HepG2 (cell line): ENCODE results near the gene SDC4. TPM values are rescaled to one million over a fixed set of nuclear protein-coding genes. Genes with fewer than 3 reads are reported as not detected.

Source experiments
- ATF7-NPFF ChIP-seq: sonication (generic); formaldehyde crosslinking; IDR thresholded peaks from 2 replicates; pipeline ENCODE4 v1.8.1; 2023; ENCODE audit warnings: mild to moderate bottlenecking, low read depth, missing genetic modification reagents, moderate library complexity
- ATM ChIP-seq: fragments of 450-650 bp; IDR thresholded peaks from 2 replicates; pipeline ENCODE4 v1.7.1; 2017; ENCODE audit warnings: mild to moderate bottlenecking, borderline replicate concordance
- BATF2 ChIP-seq: sonication (generic); formaldehyde crosslinking; IDR thresholded peaks from 2 replicates; pipeline ENCODE4 v1.8.0; 2022; ENCODE audit warnings: mild to moderate bottlenecking, missing genetic modification reagents, moderate library complexity
- BCL6 ChIP-seq: IDR thresholded peaks from 2 replicates; pipeline ENCODE4 v1.6.1; 2016; ENCODE audit warnings: missing genetic modification reagents, missing compliant biosample characterization
- CHD2 ChIP-seq: IDR thresholded peaks from 2 replicates; pipeline ENCODE4 v1.6.1; 2011; ENCODE audit warnings: low read depth, low read length, improper control_type of control experiment
- MXD1 ChIP-seq: sonication (generic); formaldehyde crosslinking; IDR thresholded peaks from 2 replicates; pipeline ENCODE4 v1.4.0; 2020; ENCODE audit warnings: mild to moderate bottlenecking, missing genetic modification reagents
- PHF21A ChIP-seq: sonication (generic); formaldehyde crosslinking; IDR thresholded peaks from 2 replicates; pipeline ENCODE4 v1.5.0; 2020; ENCODE audit warnings: mild to moderate bottlenecking, missing genetic modification reagents
- RNF219 ChIP-seq: sonication (generic); formaldehyde crosslinking; IDR thresholded peaks from 2 replicates; pipeline ENCODE4 v1.5.0; 2020; ENCODE audit warnings: mild to moderate bottlenecking, missing genetic modification reagents
- RORA ChIP-seq: sonication (generic); formaldehyde crosslinking; IDR thresholded peaks from 2 replicates; pipeline ENCODE4 v1.5.0; 2020; ENCODE audit warnings: mild to moderate bottlenecking, missing genetic modification reagents, moderate library complexity
- SKIL ChIP-seq: sonication (generic); formaldehyde crosslinking; IDR thresholded peaks from 2 replicates; pipeline ENCODE4 v1.8.0; 2022; ENCODE audit warnings: missing genetic modification reagents, mild to moderate bottlenecking, moderate library complexity, borderline replicate concordance
- SOX5 ChIP-seq: IDR thresholded peaks from 2 replicates; pipeline ENCODE4 v1.6.1; 2016; ENCODE audit warnings: borderline replicate concordance
- ZBTB2 ChIP-seq: sonication (generic); formaldehyde crosslinking; IDR thresholded peaks from 2 replicates; pipeline ENCODE4 v1.8.0; 2022; ENCODE audit warnings: low read depth, missing genetic modification reagents
- ZNF142 ChIP-seq: sonication (generic); formaldehyde crosslinking; IDR thresholded peaks from 2 replicates; pipeline ENCODE4 v1.4.0; 2020; ENCODE audit warnings: missing genetic modification reagents
- ZNF354B ChIP-seq: sonication (generic); formaldehyde crosslinking; IDR thresholded peaks from 2 replicates; pipeline ENCODE4 v1.8.0; 2022; ENCODE audit warnings: mild to moderate bottlenecking, missing genetic modification reagents
- ZNF841 ChIP-seq: sonication (generic); formaldehyde crosslinking; IDR thresholded peaks from 2 replicates; pipeline ENCODE4 v1.8.1; 2023; ENCODE audit warnings: missing genetic modification reagents, borderline replicate concordance
- polyA plus RNA-seq, 8 experiments: library from polyadenylated mRNA; depleted of rRNA in 3 of 8; stranded (reverse) in 7 of 8; unstranded in 1 of 8; fragments of >200 nt; fragmentation: Illumina TruSeq in 4 of 8; extraction: Trizol in 4 of 8; gene quantifications; 2 replicates each; pipeline versions ENCODE4 v1.2.1 to v1.2.3, GENCODE V29; 2011 to 2016; ENCODE audit warnings: low read depth in 4 of 8, missing spikeins in 1 of 8, mixed read lengths in 1 of 8; ENCODE audit not compliant: insufficient read depth in 1 of 8
- total RNA-seq, 5 experiments: library from RNA; depleted of rRNA; stranded (reverse); fragments of >200 nt; fragmentation: Illumina TruSeq; extraction: Trizol; gene quantifications; 2 replicates each; pipeline ENCODE4 v1.2.3, GENCODE V29; 2016; ENCODE audit warnings: low read depth in 1 of 5

The SDC4 gene
- total and polyA plus RNA-seq, 2 of the 13 experiments (the other 11 are each of a cell fraction or from before 2014, with no cell fraction given): 49.0 to 65.1 TPM

- TF ChIP-seq PHF21A (peak; percentile 96), ZNF354B (CRISPR knock-in tag) (no peak), ZNF841 (CRISPR knock-in tag) (no peak), ATM (no peak), ZNF142 (CRISPR knock-in tag) (no peak), RNF219 (CRISPR knock-in tag) (no peak), SKIL (CRISPR knock-in tag) (no peak), SOX5 (CRISPR knock-in tag) (peak; percentile 54; the same call in 1 of the 2 replicates), MXD1 (CRISPR knock-in tag) (peak; percentile 100), BATF2 (CRISPR knock-in tag) (no peak; the same call in 1 of the 2 replicates), BCL6 (CRISPR knock-in tag) (peak; percentile 73), RORA (CRISPR knock-in tag) (no peak), CHD2 (peak; percentile 33; the same call in 1 of the 2 replicates), ZBTB2 (CRISPR knock-in tag) (peak; percentile 72), ATF7-NPFF (CRISPR knock-in tag) (peak; percentile 77)
Measured at GRCh38 chr20:45362804-45363610, 14.8 kb upstream of the SDC4 start, which contains the start of gene SYS1 (continued).
